Stimulated activated CD8-positive, alpha-beta memory T cell treated with anti-CD3 and anti-CD28 coated beads, Interleukin-7, amount 100 ng/mL, for 48 hours (primary cell): ENCODE results near the gene AKT1.
"Not testable (repeated sequence)": the region's sequence is repeated elsewhere in the genome, so short reads cannot be mapped to it uniquely, and the experiment has no call there.

Source experiments
- DNase-seq, 2 donors: peaks; one replicate each; pipeline ENCODE4 v3.0.0-alpha.2; 2020; ENCODE audit warnings: low read depth in 1 of 2; ENCODE audit errors: extremely low read depth in 1 of 2

AKT1 gene

GRCh38 chr14:104794993-104795780 is at the start of gene AKT1:
Gene AKT1 (minus strand): TSS chr14:104795748. CDS start chr14:104792643, 3,105 bp downstream.
- no peak for DNase-seq

- no peak for DNase-seq
These were observed 49.6 kb upstream of the AKT1 start for GRCh38 chr14:104845033-104845666.

- DNase-seq, result no peak
These were observed 48.9 kb upstream of the AKT1 start for GRCh38 chr14:104844306-104845032.

GRCh38 chr14:104843442-104844305 is 48.1 kb upstream of the AKT1 start:
- DNase-seq, result no peak

GRCh38 chr14:104843006-104843405 is 47.5 kb upstream of the AKT1 start:
- DNase-seq, result no peak

GRCh38 chr14:104841730-104842129 is 46.2 kb upstream of the AKT1 start:
- DNase-seq, result no peak

- DNase-seq, result not testable (repeated sequence)
These were observed 40.8 kb upstream of the AKT1 start for GRCh38 chr14:104836171-104836935.

- no peak for DNase-seq
These were observed 35.2 kb upstream of the AKT1 start for GRCh38 chr14:104830781-104831180.

GRCh38 chr14:104827177-104828055 is 31.9 kb upstream of the AKT1 start:
- DNase-seq, result peak in 1 of 2 donors; percentile 32

- no peak for DNase-seq
These were observed 31.3 kb upstream of the AKT1 start for GRCh38 chr14:104826861-104827176.

GRCh38 chr14:104826189-104826860 is 30.8 kb upstream of the AKT1 start:
- DNase-seq, result peak; percentile 79 to 80

- DNase-seq, result no peak
These were observed 28.9 kb upstream of the AKT1 start for GRCh38 chr14:104824353-104824997.

- no peak for DNase-seq
These were observed 27.5 kb upstream of the AKT1 start for GRCh38 chr14:104822821-104823615.

GRCh38 chr14:104821971-104822608 is 26.5 kb upstream of the AKT1 start:
- DNase-seq, result no peak

- no peak for DNase-seq
These were observed 25.8 kb upstream of the AKT1 start for GRCh38 chr14:104821229-104821945.

- no peak for DNase-seq
These were observed 25.2 kb upstream of the AKT1 start for GRCh38 chr14:104820669-104821228.
